Adipose tissue (tissue), 3 donors: ENCODE data around the gene VPS13D. TPM values are rescaled to one million over a fixed set of nuclear protein-coding genes. Genes with fewer than 3 reads are reported as not detected.

Experiments used
- H3K27ac ChIP-seq: one replicate; pipeline ENCODE4 v1.5.1; 2013; ENCODE audit warnings: low read depth, low read length
- WGBS, 3 donors: extraction: QIAGEN DNeasy Blood & Tissue Kit; methylation state at CpG; one replicate each; pipeline ENCODE4 v1.1.7; 2013; 5-methylcytosine and 5-hydroxymethylcytosine counted together
- polyA plus RNA-seq, 3 donors: library from polyadenylated mRNA; stranded (reverse); fragments of 200-250 nt; gene quantifications; one replicate each; pipeline ENCODE4 v1.2.3, GENCODE V29; 2013
- donor health status: healthy with polysubstance abuse.
- donor health status: Bipolar disorder and iron deficiency.
- donor health status: healthy.

Gene VPS13D
- polyA plus RNA-seq, 3 donors = 10.6 to 40.7 (median 23.4) TPM

DNA sequence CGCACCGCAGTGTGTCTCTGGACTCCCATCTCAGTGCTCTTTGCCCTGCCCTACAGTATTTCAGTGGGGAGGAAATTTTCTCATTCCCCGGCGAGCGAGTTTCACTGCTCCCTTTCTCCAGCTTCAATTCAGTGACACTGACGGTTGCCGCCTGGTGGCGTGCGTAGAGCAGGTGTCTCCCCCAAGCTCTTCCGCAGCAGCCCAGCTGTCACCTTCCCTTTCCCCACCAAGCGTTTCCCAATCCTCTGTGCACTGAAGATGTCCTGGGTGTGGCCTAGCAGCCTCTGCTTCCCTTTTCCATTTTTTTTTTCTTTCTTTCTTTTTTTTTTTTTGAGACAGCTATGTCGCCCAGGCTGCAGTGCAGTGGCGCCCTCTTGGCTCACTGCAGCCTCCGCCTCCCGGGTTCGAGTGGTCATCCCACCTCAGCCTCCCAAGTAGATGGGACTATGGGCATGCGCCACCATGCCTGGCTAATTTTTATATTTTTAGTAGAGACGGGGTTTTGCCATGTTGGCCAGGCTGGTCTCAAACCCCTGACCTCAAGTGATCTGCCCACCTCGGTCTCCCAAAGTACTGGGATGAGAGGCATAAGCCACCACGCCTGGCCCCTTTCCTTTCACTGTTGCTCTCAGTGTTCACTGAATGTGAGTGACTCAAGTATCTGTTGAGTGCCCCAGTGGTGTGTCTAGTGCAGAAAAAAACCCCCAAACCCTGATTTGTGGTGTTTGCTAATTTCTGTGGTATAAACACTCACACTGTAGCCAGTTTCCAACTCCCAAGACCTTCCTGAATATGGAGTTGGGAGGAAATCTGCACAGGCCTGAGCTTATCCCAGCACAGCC, 33.0 kb upstream of the VPS13D start:
- H3K27ac ChIP-seq = no peak overlapping the region

DNA sequence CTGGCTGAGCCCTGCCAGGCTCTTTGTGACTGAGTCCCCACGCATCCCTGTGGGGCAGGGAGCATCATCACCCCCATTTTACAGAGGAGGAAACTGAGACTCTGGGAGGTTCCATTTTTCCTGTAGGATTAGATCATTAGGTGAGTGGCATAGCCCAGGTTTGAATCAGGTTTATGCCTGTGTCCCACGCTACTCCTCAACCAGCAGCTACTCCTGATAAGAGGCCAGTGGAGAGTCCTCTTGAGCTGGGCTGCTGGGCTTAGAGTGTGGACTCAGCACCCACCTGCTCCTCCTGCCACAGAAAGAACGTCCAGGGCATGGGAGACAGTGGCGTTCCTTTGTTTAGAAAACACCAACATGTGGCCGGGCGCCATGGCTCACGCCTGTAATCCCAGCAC, 32.3 kb upstream of the VPS13D start:
- 71 to 93% (median 91%) methylated on average over 7 of the region's 7 CpGs for WGBS, 3 donors
- no peak overlapping the region for H3K27ac ChIP-seq

More for the DNA sequence above, 33.0 kb upstream of the VPS13D start:
- WGBS, 3 donors = 51 to 68% (median 57%) methylated on average over 20 of the region's 20 CpGs

DNA sequence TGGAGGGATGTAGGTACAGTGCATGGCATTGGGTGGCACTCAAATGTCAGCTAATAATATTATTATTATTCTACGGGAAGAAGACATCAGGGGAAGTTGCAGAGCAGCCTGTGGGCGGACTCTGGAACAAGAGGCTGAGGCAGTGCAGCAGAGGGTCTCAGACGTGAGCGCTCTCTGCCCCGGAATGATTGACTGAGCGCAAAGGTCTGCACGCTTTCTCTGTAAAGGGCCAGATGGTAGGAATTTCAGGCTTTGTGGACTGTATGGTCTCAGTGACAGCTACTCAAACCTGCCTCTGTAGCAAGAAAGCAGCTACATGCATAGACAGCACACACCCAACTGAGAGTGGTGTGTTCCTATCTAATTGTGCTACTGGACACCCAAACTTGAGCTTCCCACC, 29.6 kb upstream of the VPS13D start:
- WGBS, 3 donors = 69 to 96% (median 91%) methylated on average over 7 of the region's 7 CpGs
- H3K27ac ChIP-seq = no peak overlapping the region

GRCh38 chr1:12201352-12202189, 28.3 kb upstream of the VPS13D start:
- WGBS, 3 donors = 84 to 88% (median 86%) methylated on average over 18 of the region's 18 CpGs
- no peak overlapping the region for H3K27ac ChIP-seq

DNA sequence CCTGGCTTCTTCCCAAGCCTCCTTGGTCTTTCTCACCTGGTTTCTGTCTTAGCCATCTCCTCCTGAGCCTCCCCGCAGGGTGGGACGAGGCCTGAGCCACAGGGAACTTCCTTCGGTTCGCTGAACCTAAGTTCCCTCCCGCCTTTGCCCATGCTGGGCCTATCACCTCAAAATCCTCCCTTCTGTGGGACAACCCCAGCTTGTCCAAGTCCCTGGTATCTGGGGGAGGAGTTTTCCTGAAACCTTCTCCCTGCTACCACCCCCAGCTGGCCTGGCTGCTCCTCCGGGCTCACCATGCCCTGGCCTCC, 27.7 kb upstream of the VPS13D start:
- WGBS, 3 donors = 79 to 93% (median 89%) methylated on average over 6 of the region's 6 CpGs
- H3K27ac ChIP-seq = no peak overlapping the region

DNA sequence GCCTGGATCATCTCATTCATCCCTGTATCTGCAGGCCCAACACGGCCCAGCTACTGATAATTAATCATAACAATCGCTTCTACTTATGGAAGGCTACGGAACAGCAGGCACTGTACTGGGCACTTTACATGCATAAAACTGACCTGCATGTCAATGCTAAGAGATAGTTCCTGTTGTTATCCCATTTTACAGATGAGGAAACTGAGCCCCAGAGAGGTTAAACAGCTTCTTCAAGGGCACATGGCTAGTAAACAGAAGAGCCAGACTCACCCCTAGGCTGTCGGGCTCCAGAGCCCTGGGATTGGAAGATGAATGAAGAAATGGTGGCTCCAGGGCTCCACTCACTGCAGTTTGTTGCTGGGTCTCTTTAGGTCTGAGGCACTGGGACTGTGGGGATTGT, 27.3 kb upstream of the VPS13D start:
- WGBS, 3 donors = 83 to 96% (median 91%) methylated on average over 4 of the region's 4 CpGs
- no peak overlapping the region for H3K27ac ChIP-seq

DNA sequence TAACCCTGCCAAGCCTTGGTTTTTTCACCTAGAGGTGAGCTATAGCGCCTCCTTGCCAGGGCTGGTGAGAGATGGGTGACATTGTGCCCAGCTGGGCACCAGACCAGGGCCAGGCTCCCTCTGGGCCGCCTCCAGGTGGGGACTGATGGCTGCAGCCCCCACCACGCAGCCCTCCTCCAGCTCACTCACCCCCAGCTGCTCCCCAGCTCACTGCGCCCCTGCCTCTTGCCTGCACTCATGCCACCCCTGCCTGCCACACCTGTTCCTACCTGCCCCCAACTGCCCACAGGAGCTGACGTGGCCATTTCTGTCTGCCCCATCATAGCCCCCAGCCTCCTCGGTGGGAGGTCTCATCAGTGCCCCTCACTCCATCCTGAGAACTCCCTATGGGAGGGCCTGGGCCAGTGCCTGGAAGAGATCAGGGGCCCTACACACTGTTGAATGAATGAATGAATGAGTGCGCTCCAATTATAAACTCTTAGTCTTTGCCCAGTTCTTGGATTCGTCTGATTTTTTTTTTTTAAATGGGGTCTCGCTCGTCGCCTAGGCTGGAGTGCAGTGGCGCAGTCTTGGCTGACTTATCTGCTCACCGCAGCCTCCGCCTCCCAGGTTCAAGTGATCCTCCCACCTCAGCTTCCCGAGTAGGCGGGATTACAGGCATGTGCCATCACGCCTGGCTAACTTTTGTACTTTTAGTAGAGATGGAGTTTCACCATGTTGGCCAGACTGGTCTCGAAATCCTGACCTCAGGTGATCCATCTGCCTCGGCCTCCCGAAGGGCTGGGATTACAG, 26.4 kb upstream of the VPS13D start:
- H3K27ac ChIP-seq = no peak overlapping the region
- WGBS, 3 donors = 88 to 93% (median 91%) methylated on average over 20 of the region's 20 CpGs

GRCh38 chr1:12204140-12204539, 25.7 kb upstream of the VPS13D start:
- H3K27ac ChIP-seq = no peak overlapping the region
- 80 to 93% (median 87%) methylated on average over 7 of the region's 7 CpGs for WGBS, 3 donors

DNA sequence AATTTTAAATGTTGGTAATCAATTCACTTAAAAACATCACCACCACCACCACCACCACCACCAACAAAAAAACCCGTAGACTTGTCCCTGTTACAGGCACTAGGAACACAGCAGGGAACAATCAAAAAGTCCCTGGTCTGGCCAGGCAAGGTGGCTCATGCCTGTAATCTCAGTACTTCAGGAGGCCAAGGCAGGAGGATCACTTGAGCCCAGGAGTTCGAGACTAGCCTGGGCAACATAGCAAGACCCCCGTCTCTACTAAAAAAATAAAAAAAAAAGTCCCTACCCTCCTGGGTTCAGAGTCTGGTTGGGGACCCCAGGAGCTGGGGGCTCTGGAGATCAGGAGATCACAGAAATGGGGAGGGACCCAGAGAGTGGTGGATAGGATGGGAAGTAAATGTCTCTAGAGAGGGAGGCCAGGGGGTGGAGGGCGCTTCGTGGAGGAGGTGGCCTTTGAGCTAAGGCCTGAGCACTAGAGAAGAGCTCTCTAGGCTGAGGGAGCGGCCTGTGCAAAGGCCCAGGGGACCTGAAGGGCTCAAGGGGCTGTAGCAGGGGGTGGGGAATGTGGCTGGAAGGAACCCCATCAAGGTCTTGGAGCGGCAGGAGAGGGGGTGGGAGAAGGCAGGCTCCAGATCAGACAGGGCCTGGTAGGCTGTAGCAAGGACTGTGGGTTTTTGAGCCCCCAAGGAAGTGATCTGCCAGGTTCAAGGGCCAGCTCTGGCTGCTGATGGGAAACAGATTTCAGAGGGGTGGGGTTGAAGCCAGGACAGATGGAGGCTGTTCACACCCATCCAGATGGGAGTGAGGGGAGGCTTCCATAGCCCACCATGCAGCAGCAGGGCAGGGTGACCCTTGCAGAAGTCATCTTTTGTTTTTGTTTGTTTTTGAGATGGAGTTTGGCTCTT, 24.8 kb upstream of the VPS13D start:
- WGBS, 3 donors = 66 to 89% (median 85%) methylated on average over 7 of the region's 7 CpGs
- no peak overlapping the region for H3K27ac ChIP-seq

DNA sequence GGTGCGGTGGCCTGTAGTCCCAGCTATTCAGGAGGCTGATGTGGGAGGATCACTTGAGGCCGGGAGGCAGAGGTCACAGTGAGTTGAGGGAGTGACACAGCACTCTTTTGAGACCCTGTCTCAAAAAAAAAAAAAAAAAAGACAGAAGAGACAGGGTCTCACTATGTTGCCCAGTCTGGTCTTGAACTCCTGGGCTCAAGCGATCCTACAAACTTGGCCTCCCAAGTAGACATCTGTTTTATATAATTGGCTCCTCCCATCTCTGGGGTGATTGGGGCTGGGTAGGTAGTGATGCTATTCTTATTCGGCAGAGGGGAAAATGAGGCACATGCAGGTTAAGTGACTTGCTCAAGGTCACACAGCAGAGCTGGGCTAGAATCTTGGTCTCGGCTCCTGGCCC, 23.6 kb upstream of the VPS13D start:
- H3K27ac ChIP-seq = no peak overlapping the region
- 85 to 90% (median 86%) methylated on average over 5 of the region's 5 CpGs for WGBS, 3 donors

DNA sequence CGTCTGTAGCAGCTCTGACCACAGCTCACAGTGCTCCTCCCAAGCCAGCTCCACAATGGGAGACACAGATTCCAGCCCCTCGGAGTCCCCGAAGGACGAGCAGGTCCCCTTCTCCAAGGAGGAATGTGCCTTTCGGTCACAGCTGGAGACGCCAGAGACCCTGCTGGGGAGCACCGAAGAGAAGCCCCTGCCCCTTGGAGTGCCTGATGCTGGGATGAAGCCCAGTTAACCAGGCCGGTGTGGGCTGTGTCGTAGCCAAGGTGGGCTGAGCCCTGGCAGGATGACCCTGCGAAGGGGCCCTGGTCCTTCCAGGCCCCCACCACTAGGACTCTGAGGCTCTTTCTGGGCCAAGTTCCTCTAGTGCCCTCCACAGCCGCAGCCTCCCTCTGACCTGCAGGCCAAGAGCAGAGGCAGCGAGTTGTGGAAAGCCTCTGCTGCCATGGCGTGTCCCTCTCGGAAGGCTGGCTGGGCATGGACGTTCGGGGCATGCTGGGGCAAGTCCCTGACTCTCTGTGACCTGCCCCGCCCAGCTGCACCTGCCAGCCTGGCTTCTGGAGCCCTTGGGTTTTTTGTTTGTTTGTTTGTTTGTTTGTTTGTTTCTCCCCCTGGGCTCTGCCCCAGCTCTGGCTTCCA, 22.9 kb upstream of the VPS13D start:
- WGBS, 3 donors = 67 to 83% (median 82%) methylated on average over 17 of the region's 17 CpGs
- H3K27ac ChIP-seq = no peak overlapping the region

GRCh38 chr1:12208271-12208670, 21.6 kb upstream of the VPS13D start:
- H3K27ac ChIP-seq = no peak overlapping the region
- 48 to 70% (median 66%) methylated on average over 6 of the region's 6 CpGs for WGBS, 3 donors

DNA sequence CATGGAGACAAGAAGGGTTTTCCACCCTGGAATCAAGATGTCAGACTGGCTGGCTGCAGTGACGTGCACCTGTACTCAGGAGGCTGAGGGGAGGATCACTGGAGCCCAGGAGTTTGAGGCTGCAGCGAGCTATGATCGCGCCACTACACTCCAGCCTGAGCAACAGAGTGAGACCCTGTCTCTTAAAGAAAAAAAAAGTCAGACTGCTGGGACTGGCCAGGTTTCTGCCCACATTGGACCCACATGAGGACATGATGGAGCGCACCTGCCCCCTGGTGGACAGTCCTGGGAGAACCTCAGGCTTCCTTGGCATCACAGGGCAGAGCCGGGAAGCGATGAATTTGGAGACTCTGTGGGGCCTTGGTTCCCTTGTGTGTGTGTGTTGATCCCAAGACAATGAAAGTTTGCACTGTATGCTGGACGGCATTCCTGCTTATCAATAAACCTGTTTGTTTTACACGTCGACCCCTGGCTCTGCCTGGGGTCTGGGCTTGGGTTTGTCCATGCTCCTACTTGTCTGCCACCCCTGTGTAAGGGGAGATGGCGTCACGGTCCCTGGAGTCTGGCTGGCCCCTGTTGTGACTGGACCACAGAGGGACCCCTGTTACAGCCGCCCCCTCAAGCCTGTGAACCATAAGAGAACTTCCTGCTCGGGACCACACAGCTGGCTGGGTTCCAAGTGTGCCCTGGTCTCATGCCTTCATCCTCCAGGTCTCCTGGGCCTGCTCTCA, 20.9 kb upstream of the VPS13D start:
- WGBS, 3 donors = 16 to 29% (median 25%) methylated on average over 14 of the region's 14 CpGs
- H3K27ac ChIP-seq = no peak overlapping the region

DNA sequence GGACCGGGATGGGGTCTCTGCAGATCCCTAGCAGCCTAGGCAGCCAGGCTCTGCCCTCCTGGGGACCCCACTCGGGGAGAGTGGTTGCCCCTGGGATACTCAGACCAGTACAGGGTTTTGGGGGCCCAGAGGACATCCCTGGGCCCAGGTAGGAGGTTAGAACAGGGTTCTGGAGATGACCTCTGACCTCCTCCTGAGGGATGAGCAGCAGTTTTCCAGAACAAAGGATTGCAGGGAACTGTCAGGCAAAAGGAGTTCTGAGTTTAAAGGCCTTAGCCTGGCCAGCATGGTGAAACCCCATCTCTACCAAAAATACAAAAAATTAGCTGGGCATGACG, 20.4 kb upstream of the VPS13D start:
- WGBS, 3 donors = 39 to 63% (median 59%) methylated on average over 3 of the region's 3 CpGs

GRCh38 chr1:12215118-12215961, 14.5 kb upstream of the VPS13D start:
- H3K27ac ChIP-seq = no peak overlapping the region
- WGBS, 3 donors = 85 to 92% (median 91%) methylated on average over 11 to 12 of the region's 12 CpGs

More for the DNA sequence above, 20.4 kb upstream of the VPS13D start:
- H3K27ac ChIP-seq = no peak overlapping the region

GRCh38 chr1:12219800-12220199, 10.0 kb upstream of the VPS13D start:
- WGBS, 3 donors = 86 to 94% (median 90%) methylated on average over 4 of the region's 4 CpGs
- no peak overlapping the region for H3K27ac ChIP-seq
